K562 (cell line): Measurements from ENCODE around the gene USP4. TPM values are rescaled to one million over a fixed set of nuclear protein-coding genes. Genes with fewer than 3 reads are reported as not detected.

Experiments
- CC2D1A ChIP-seq: fragments of 450-650 bp; IDR thresholded peaks from 2 replicates; pipeline ENCODE4 v1.6.1; 2017; ENCODE audit warnings: mild to moderate bottlenecking
- NR2C1 ChIP-seq, 2 experiments: fragments of 450-650 bp; IDR thresholded peaks; 2 replicates each; pipeline ENCODE4 v1.6.1; 2017; ENCODE audit warnings: mild to moderate bottlenecking in 2 of 2, antibody characterized with exemption in 1 of 2, inconsistent platforms in 1 of 2, missing compliant biosample characterization in 1 of 2, missing genetic modification characterization in 1 of 2
- POLR3G ChIP-seq: IDR thresholded peaks from 2 replicates; pipeline ENCODE4 v1.6.1; 2011; ENCODE audit not compliant: insufficient read length, insufficient replicate concordance; ENCODE audit errors: extremely low read depth
- STAT5B ChIP-seq: fragments of 250-450 bp; sonication (Bioruptor Pico); IDR thresholded peaks from 2 replicates; pipeline ENCODE4 v1.8.0; 2021; ENCODE audit warnings: mild to moderate bottlenecking, inconsistent platforms
- ZNF224 ChIP-seq: sonication (generic); formaldehyde crosslinking; IDR thresholded peaks from 2 replicates; pipeline ENCODE4 v1.8.0; 2022; ENCODE audit warnings: mild to moderate bottlenecking, missing genetic modification reagents
- ZNF609 ChIP-seq: sonication (generic); formaldehyde crosslinking; IDR thresholded peaks from 2 replicates; pipeline ENCODE4 v1.8.1; 2023; ENCODE audit warnings: missing genetic modification reagents, mild to moderate bottlenecking, borderline replicate concordance
- polyA plus RNA-seq, 8 experiments: library from polyadenylated mRNA; depleted of rRNA in 4 of 8; stranded (reverse) in 5 of 8; unstranded in 3 of 8; fragments of >200 nt; fragmentation: Nextera tagmentation in 2 of 8; fragmentation: Illumina TruSeq in 1 of 8; extraction: Ambion mirVana in 2 of 8; extraction: Trizol in 1 of 8; gene quantifications; 2 replicates each; pipeline versions ENCODE4 v1.2.1 to v1.2.3, GENCODE V29; 2011 to 2014; ENCODE audit warnings: inconsistent platforms in 1 of 8, missing spikeins in 1 of 8
- total RNA-seq, 7 experiments: library from RNA; depleted of rRNA in 6 of 7; stranded (reverse); fragments of >200 nt in 6 of 7; fragmentation: Illumina TruSeq in 2 of 7; extraction: Trizol in 2 of 7; gene quantifications; 2 replicates each; pipeline versions ENCODE4 v1.2.1 to v1.2.3, GENCODE V29; 2011 to 2021; ENCODE audit warnings: low replicate concordance in 1 of 7
- TF ChIP-seq, protein P1 (sequence below): fragments of 250-450 bp; sonication (Bioruptor Pico); IDR thresholded peaks from 2 replicates; pipeline ENCODE4 v1.4.0; 2020

The USP4 gene
- total and polyA plus RNA-seq, 9 of the 15 experiments (the other 6 are each of a cell fraction or from before 2014, with no cell fraction given): 11.8 to 40.4 (median 22.9) TPM

- TF ChIP-seq, protein P1, sequence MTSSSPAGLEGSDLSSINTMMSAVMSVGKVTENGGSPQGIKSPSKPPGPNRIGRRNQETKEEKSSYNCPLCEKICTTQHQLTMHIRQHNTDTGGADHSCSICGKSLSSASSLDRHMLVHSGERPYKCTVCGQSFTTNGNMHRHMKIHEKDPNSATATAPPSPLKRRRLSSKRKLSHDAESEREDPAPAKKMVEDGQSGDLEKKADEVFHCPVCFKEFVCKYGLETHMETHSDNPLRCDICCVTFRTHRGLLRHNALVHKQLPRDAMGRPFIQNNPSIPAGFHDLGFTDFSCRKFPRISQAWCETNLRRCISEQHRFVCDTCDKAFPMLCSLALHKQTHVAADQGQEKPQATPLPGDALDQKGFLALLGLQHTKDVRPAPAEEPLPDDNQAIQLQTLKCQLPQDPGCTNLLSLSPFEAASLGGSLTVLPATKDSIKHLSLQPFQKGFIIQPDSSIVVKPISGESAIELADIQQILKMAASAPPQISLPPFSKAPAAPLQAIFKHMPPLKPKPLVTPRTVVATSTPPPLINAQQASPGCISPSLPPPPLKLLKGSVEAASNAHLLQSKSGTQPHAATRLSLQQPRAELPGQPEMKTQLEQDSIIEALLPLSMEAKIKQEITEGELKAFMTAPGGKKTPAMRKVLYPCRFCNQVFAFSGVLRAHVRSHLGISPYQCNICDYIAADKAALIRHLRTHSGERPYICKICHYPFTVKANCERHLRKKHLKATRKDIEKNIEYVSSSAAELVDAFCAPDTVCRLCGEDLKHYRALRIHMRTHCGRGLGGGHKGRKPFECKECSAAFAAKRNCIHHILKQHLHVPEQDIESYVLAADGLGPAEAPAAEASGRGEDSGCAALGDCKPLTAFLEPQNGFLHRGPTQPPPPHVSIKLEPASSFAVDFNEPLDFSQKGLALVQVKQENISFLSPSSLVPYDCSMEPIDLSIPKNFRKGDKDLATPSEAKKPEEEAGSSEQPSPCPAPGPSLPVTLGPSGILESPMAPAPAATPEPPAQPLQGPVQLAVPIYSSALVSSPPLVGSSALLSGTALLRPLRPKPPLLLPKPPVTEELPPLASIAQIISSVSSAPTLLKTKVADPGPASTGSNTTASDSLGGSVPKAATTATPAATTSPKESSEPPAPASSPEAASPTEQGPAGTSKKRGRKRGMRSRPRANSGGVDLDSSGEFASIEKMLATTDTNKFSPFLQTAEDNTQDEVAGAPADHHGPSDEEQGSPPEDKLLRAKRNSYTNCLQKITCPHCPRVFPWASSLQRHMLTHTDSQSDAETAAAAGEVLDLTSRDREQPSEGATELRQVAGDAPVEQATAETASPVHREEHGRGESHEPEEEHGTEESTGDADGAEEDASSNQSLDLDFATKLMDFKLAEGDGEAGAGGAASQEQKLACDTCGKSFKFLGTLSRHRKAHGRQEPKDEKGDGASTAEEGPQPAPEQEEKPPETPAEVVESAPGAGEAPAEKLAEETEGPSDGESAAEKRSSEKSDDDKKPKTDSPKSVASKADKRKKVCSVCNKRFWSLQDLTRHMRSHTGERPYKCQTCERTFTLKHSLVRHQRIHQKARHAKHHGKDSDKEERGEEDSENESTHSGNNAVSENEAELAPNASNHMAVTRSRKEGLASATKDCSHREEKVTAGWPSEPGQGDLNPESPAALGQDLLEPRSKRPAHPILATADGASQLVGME (CRISPR knock-in tag): 0 out of 2 replicates have a peak, but pooled peaks have one; percentile 23
- TF ChIP-seq POLR3G (no peak), STAT5B (CRISPR knock-in tag) (no peak), ZNF224 (CRISPR knock-in tag) (0 out of 2 replicates have a peak, but pooled peaks have one; percentile 64), ZNF609 (CRISPR knock-in tag) (no peak), CC2D1A (peak; percentile 47; the same call in 1 of the 2 replicates), NR2C1 (IDR thresholded peaks at IDR 0.05) (no peak), NR2C1 (tag; IDR thresholded peaks at IDR 0.05) (0 out of 2 replicates have a peak, but pooled peaks have one; percentile 20)
Measured at GRCh38 chr3:49339941-49340800, at the start of gene USP4 (continued).
